HG03442 (cell line): ENCODE results near the gene CTNNBL1.

Experiments used
- ATAC-seq: cut with Tn5 transposase; IDR thresholded peaks from one replicate; pipeline ENCODE4 v1.9.1; 2021; ENCODE audit warnings: mild to moderate bottlenecking, moderate library complexity; ENCODE audit not compliant: unreplicated experiment

CTNNBL1 gene

GRCh38 chr20:37808233-37809070 lies 114.6 kb downstream of the CTNNBL1 start:
- no peak for ATAC-seq

DNA sequence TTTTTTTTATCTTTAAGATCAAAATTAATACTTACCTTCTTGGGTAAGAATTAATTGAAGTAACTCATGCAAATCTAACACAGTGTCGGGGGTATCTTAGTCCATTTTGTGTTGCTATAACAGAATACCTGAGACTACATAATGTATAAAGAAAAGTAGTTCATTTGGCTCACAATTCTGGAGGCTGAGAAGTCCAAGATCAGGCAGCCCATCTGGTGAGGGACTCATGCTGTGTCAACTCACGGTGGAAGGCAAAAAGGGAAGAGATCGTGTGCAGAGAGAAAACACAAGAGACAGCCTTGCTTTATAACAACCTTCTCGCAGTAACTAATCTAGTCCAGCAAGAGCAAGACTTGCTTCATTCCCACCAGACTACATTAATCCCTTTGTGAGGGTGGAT lies 116.2 kb downstream of the CTNNBL1 start:
- ATAC-seq, result no peak

GRCh38 chr20:37816003-37816402 lies 122.2 kb downstream of the CTNNBL1 start:
- no peak for ATAC-seq

- ATAC-seq, result no peak
These were observed 122.9 kb downstream of the CTNNBL1 start for GRCh38 chr20:37816726-37817125.

DNA sequence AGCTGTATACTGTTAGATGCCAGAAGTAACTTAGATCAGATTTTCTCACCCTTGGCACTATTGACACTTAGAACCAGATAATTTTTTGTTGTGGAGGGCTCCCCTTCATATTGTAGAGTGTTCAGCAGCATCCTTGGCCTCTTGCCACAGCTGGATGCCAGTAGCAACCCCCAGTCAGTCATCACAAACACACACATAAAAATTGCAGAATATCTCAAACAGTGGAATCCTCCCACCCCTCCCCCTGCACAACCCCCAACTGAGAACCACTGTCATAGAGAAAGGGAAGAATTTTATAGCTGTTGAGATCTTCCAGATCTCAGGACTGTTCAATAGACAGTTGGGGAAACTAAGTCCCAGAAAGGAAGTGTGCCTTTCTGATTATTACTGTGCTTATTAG lies 127.9 kb downstream of the CTNNBL1 start:
- no peak for ATAC-seq

DNA sequence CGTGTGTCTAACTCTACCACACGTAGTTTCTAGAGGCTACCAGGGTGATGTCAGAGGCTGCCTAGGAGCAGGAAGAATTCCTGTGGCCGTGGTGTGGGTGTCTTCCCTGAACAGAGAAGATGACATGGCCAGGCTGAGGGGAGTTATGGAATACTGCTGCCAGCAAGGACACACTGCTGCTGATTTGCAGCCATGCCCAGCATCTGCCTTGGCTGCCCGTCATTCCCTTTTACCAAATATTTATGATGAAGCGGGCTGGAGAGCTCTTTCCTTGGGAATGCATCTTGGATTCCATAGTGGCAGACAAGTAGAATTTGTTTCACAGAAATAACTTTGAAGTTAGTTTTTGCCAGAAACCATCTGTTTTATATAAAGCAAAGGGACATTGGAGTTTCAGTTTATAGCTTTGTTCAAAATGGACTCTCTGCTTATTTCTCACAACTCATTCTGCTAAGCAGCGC lies 128.3 kb downstream of the CTNNBL1 start:
- no peak for ATAC-seq

- ATAC-seq, result no peak
These were observed 129.6 kb downstream of the CTNNBL1 start for GRCh38 chr20:37823296-37823980.

DNA sequence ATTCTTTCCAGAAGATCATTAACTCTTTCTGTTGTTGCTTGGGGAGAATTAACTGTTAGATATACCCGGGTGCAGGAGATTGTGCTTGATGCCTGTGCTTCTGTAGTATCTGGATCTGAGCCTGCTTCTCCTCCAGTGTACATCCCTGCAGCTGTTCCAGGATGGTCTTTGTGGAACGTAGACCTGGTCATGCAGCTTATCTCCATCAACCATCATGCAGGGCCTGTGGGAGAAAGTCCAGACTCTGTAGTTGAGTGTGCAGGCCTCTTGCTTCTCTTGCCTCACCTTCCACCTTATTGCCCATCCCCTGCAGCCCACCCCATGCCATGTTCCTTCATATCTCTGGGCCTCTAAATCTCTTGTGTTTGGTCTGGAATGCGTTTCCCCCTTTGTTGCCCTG lies 133.8 kb downstream of the CTNNBL1 start:
- no peak for ATAC-seq

DNA sequence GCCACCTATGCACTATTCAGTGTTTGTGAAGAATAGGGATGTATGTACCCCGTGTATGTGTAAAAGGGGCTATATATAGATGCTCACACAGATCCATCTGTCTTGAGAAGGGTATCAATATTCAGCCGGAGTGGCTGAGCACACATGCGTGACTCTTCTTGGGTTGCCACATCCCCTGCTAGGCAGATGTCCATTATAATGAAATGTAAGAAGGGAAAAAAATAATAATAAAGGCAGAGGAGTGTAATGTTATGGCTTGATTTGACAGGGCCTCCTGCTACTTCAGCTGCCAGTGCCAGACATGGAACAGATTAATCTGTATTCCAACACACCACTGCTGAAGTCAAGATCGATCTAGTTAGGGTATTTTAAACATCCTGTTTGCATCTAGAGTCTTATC lies 134.9 kb downstream of the CTNNBL1 start:
- no peak for ATAC-seq

GRCh38 chr20:37829128-37829527 lies 135.3 kb downstream of the CTNNBL1 start:
- no peak for ATAC-seq

DNA sequence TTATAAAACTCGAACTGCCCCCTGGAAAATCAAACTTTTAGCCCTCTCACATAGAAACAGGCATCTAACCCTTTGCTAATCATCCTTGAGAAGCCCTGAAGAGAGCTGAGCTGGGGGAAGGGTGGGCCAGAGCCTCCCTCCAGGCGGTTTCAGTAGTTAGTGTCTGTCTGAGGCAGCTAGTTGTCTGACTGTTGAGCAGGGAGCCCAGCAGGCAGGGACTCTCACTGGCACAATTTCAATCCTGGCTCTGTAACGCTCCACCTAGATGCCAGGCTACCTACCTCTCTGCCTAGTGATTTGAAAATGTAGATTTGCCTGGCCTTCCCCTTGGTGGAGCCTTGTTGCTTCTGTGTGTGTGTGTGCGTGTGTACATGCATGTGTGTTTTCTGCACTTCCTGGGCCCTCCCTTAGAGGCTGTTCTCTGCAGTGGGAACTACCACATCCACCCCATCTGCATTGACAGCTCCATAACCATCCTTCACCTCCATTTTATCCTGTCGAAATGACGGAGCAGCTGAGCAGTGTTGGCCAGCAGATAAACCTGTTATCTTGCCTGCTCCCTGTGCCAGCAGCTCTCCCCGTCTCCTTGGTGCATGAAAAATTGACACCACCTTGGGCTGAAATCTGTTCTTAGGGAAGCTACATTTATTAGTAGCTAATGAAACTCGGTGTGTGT lies 139.5 kb downstream of the CTNNBL1 start:
- no peak for ATAC-seq

DNA sequence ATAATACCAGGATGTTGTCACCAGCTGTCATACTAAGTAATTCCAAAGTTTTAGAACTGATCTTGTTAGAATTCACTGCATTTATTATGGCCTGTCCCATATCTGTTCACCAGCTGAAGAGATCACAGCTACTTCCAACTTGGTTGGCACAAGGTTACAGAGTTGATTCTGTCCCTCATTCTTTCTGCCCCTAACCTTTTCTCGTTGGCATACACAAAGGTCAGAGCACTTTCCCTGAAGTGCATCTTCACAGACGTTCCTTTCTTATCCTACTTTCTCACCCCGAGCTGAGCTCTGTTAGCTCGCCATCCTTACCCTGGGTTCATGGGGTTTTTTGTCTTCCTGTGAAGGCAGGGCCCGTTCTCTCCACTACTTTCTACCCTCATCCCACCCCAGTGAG lies 143.1 kb downstream of the CTNNBL1 start:
- no peak for ATAC-seq

DNA sequence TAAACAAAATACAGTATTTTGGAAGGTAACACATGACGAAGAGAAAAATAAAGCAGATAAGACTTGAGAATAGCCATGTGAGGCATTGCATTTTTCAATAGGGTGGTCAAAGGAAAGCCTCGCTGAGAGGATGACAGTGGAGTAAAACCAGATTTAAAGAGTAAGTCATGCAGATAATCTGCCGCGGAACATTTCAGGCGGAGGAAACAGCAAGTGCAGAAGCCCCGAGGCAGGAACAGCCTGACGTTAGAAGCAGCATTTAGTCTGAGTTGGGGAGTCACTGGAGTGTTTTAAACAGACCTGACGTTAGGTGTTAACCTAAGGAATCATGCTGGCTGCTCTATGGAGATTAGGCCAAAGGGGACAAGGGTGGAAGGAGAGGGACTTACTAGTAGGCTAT lies 144.1 kb downstream of the CTNNBL1 start:
- no peak for ATAC-seq

- no peak for ATAC-seq
These were observed 145.1 kb downstream of the CTNNBL1 start for GRCh38 chr20:37838769-37839431.

DNA sequence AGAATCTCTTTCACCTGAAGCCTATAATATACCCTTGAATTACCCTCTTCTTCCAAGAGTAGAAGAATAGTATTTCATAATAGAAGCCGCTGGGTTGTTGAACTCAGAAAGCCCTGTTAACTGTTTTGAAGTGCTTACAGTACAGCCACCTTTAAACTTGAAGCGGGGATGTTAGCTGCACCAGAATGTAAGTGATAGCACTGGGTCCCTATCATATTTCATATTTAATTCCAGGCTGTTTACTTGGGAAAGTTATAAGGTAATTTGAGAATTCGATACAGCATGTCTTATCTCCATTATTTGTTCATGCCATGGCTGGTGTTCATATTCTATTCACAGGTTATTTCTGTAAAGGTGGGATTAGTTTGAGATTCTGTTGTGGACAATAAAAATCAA lies 145.6 kb downstream of the CTNNBL1 start:
- no peak for ATAC-seq

- ATAC-seq, result no peak
These were observed 146.1 kb downstream of the CTNNBL1 start for GRCh38 chr20:37839955-37840354.

- ATAC-seq, result no peak
These were observed 147.6 kb downstream of the CTNNBL1 start for GRCh38 chr20:37841389-37841788.

GRCh38 chr20:37841971-37842370 lies 148.1 kb downstream of the CTNNBL1 start:
- no peak for ATAC-seq

DNA sequence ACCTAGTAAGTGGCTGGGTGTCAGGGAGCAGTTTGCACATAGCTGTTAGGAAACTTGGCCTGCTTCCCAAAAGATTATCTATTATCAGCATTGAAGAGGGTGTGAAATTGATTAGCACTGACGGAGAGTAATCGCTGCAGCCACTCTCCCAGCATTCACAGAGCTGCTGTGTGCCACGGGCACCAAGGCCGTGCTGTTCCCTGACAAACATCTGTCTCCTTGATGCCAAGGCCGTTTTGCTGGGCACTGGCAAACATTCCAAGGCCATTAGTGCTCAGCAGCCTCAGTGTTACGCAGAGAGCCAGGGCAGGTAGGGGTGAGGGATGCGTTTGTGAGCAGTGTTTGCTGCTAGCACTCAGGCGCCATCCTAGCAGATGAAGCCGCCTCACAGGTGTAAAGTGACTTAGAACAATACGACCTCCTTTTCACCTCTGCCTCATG lies 151.4 kb downstream of the CTNNBL1 start:
- ATAC-seq, result no peak

DNA sequence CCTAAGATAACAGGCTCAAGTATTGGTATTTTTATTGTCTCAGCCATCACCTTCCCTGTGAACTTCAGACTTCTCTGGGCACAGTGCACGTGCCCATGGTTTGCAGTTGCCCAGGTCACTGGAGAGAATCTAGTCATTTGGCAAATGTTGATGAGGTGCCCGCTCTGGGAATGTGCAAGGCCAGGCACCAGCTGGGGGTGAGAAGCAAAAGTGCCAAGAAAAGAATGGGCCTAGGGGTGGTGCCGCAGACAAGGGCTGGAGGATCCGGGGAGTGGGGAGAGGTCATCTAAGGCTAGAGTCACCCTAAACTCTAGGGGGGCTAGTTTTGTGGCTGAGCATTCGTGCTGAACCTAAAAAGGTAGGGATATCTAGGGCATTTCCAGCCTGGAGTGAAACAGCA lies 152.0 kb downstream of the CTNNBL1 start:
- ATAC-seq, result no peak

- no peak for ATAC-seq
These were observed 152.7 kb downstream of the CTNNBL1 start for GRCh38 chr20:37846573-37846972.
